Uterus (tissue), 4 donors: ENCODE data around the gene ARHGEF25. TPM values are rescaled to one million over a fixed set of nuclear protein-coding genes. Genes with fewer than 3 reads are reported as not detected.

ENCODE experiments used
- DNase-seq, 2 donors: peaks; one replicate each; pipeline ENCODE4 v3.0.0-alpha.2; 2019 to 2020
- H3K27ac ChIP-seq, 2 donors: fragments of 200-600 bp; sonication (generic); 1 replicate in 1 of 2; 2 replicates in 1 of 2; pipeline ENCODE4 v1.5.1; 2016 to 2018
- H3K27me3 ChIP-seq, 2 donors: fragments of 200-600 bp; sonication (generic); one replicate each; pipeline ENCODE4 v1.5.1; 2018 to 2019; ENCODE audit warnings: control low read depth in 1 of 2
- H3K36me3 ChIP-seq, 2 donors: fragments of 200-600 bp; sonication (generic); one replicate each; pipeline ENCODE4 v1.5.1; 2019; ENCODE audit warnings: control low read depth in 1 of 2
- H3K4me1 ChIP-seq, 2 donors: fragments of 200-600 bp; sonication (generic); one replicate each; pipeline ENCODE4 v1.5.1; 2018 to 2019; ENCODE audit warnings: control low read depth in 1 of 2
- H3K4me3 ChIP-seq, 2 donors: fragments of 200-600 bp; sonication (generic); 1 replicate in 1 of 2; 2 replicates in 1 of 2; pipeline ENCODE4 v1.5.1; 2018 to 2019; ENCODE audit warnings: mild to moderate bottlenecking in 1 of 2
- H3K9me3 ChIP-seq, 2 donors: fragments of 200-600 bp; sonication (generic); one replicate each; pipeline ENCODE4 v1.5.1; 2019; ENCODE audit warnings: control low read depth in 1 of 2
- CTCF ChIP-seq, 4 experiments: fragments of 200-600 bp in 2 of 4; fragments of 450-650 bp in 2 of 4; sonication (generic) in 2 of 4; IDR thresholded peaks; one replicate each; pipeline ENCODE4 v1.5.1; 2016 to 2019; ENCODE audit warnings: antibody characterized with exemption in 4 of 4, mild to moderate bottlenecking in 2 of 4, moderate library complexity in 1 of 4
- POLR2A ChIP-seq, 2 donors: fragments of 450-650 bp; IDR thresholded peaks; one replicate each; pipeline ENCODE4 v1.6.1; 2016; ENCODE audit warnings: antibody characterized with exemption in 2 of 2, mild to moderate bottlenecking in 1 of 2, moderate library complexity in 1 of 2
- intact Hi-C: fragments of 100-400 bp; cut with DNase I; formaldehyde crosslinking; loops from one replicate; pipeline ENCODE4 v1.15.1; 2023; ENCODE audit warnings: low total_unique reads
- total RNA-seq, 4 donors: library from RNA; depleted of rRNA in 3 of 4; stranded (reverse); fragments of >200 nt in 3 of 4; gene quantifications; one replicate each; pipeline versions ENCODE4 v1.1.0 to v1.2.4, GENCODE V29; 2014 to 2023
- donor health status: DM: yes; HTN: yes; CAD: no.

Gene ARHGEF25
- total RNA-seq, 4 donors from 2014 or later, result 52.9 to 205 (median 85.6) TPM

- Histone ChIP-seq H3K4me1 (no peaks in the 10 kb centered on the region), H3K27ac (no peak overlapping the region), H3K4me3 (no peak overlapping the region), H3K27me3 (no peaks in the 10 kb centered on the region), H3K9me3 (no peaks in the 10 kb centered on the region), H3K36me3 (no peaks in the 10 kb centered on the region)
- DNase-seq, result no peak
- TF ChIP-seq POLR2A (IDR thresholded peaks at IDR 0.05) (no peak), CTCF (IDR thresholded peaks at IDR 0.05) (no peak)
- intact Hi-C loops, result no loop called here
These were observed 33.1 kb upstream of the ARHGEF25 start for GRCh38 chr12:57577981-57578758.

GRCh38 chr12:57579011-57579410 is 32.2 kb upstream of the ARHGEF25 start:
- TF ChIP-seq CTCF (IDR thresholded peaks at IDR 0.05) (no peak), POLR2A (IDR thresholded peaks at IDR 0.05) (no peak)
- H3K4me1 ChIP-seq, result no peaks in the 10 kb centered on the region
- H3K27ac ChIP-seq, result no peak overlapping the region
- no peaks in the 10 kb centered on the region for H3K9me3 ChIP-seq
- H3K36me3 ChIP-seq, result no peaks in the 10 kb centered on the region
- H3K4me3 ChIP-seq, result no peak overlapping the region
- DNase-seq, result no peak
- no peaks in the 10 kb centered on the region for H3K27me3 ChIP-seq
- intact Hi-C loops, result no loop called here

GRCh38 chr12:57579677-57580465 is 31.4 kb upstream of the ARHGEF25 start:
- Histone ChIP-seq H3K4me3 (no peak overlapping the region), H3K36me3 (no peaks in the 10 kb centered on the region)
- intact Hi-C loops, result no loop called here

GRCh38 chr12:57580466-57580795 is 30.8 kb upstream of the ARHGEF25 start:
- H3K36me3 ChIP-seq, result no peaks in the 10 kb centered on the region
- no peak overlapping the region for H3K27ac ChIP-seq
- DNase-seq, result no peak
- intact Hi-C loops, result no loop called here
- H3K9me3 ChIP-seq, result no peaks in the 10 kb centered on the region
- TF ChIP-seq POLR2A (IDR thresholded peaks at IDR 0.05), result no peak
- no peak for TF ChIP-seq CTCF (IDR thresholded peaks at IDR 0.05)
- no peaks in the 10 kb centered on the region for H3K4me1 ChIP-seq
- H3K27me3 ChIP-seq, result no peaks in the 10 kb centered on the region
- H3K4me3 ChIP-seq, result no peak overlapping the region

More at GRCh38 chr12:57579677-57580465, 31.4 kb upstream of the ARHGEF25 start:
- Histone ChIP-seq H3K9me3 (no peaks in the 10 kb centered on the region), H3K4me1 (no peaks in the 10 kb centered on the region), H3K27ac (no peak overlapping the region), H3K27me3 (no peaks in the 10 kb centered on the region)
- no peak for DNase-seq
- TF ChIP-seq POLR2A (IDR thresholded peaks at IDR 0.05) (no peak), CTCF (IDR thresholded peaks at IDR 0.05) (no peak)

- TF ChIP-seq POLR2A (IDR thresholded peaks at IDR 0.05) (no peak), CTCF (IDR thresholded peaks at IDR 0.05) (no peak)
- Histone ChIP-seq H3K36me3 (no peaks in the 10 kb centered on the region), H3K27ac (no peak overlapping the region), H3K27me3 (no peaks in the 10 kb centered on the region), H3K4me1 (no peaks in the 10 kb centered on the region), H3K9me3 (no peaks in the 10 kb centered on the region), H3K4me3 (no peak overlapping the region)
- no peak for DNase-seq
- intact Hi-C loops, result loop anchor here (2.0 kb wide), 1 partner anchor 39 kb away; no protein-coding TSS in a partner anchor
These were observed 29.4 kb upstream of the ARHGEF25 start for GRCh38 chr12:57581802-57582201.
